Caki2 (cell line): ENCODE measurements around the gene MARCHF5. TPM values are rescaled to one million over a fixed set of nuclear protein-coding genes. Genes with fewer than 3 reads are reported as not detected.
"Not testable (repeated sequence)": the region's sequence is repeated elsewhere in the genome, so short reads cannot be mapped to it uniquely, and the experiment has no call there.

Experiments used
- DNase-seq: peaks from one replicate; pipeline ENCODE4 v3.0.0-alpha.2; 2015; ENCODE audit warnings: low read depth
- in situ Hi-C: cut with HindIII; loops from 2 replicates; pipeline ENCODE4 v1.10.0; 2016; ENCODE audit warnings: low sequenced_read_pairs, low pct_unique_long_range_greater_than_20kb, mixed read lengths
- total RNA-seq: library from RNA; depleted of rRNA; stranded (reverse); fragments of >200 nt; shearing (Covaris generic); gene quantifications from 2 replicates; pipeline ENCODE4 v1.2.3, GENCODE V29; 2014; ENCODE audit warnings: low replicate concordance; rRNA removed

MARCHF5 gene
- total RNA-seq, 1 experiment from 2014 or later, result 10.4 TPM

DNA sequence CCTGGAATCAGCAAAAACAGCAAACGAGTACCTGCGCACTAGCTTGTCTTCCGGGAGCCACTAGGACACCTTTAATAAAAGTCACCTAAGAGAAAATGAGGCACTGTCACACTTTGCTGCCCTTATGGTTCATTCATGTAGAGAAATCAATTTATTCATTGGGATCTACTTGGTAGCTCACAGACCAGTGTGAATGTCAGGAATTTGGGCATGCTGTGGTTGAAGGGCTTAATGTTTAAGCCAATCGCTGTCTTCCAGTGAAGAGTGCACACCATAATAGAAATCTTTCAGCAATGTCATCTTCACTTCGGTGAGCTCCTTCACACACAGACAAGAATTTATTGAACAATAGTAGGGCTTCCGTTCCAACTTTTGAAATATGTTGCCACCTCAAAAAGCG lies 65.1 kb downstream of the MARCHF5 start:
- DNase-seq, result no peak
- in situ Hi-C loops, result no loop called here

GRCh38 chr10:92363498-92363897 lies 72.5 kb downstream of the MARCHF5 start:
- DNase-seq, result no peak
- in situ Hi-C loops, result no loop called here

- in situ Hi-C loops, result no loop called here
These were observed 75.5 kb downstream of the MARCHF5 start for GRCh38 chr10:92366412-92367021.

GRCh38 chr10:92377962-92378361 lies 87.0 kb downstream of the MARCHF5 start:
- in situ Hi-C loops, result no loop called here
- DNase-seq, result no peak

More at GRCh38 chr10:92366412-92367021, 75.5 kb downstream of the MARCHF5 start:
- DNase-seq, result no peak

DNA sequence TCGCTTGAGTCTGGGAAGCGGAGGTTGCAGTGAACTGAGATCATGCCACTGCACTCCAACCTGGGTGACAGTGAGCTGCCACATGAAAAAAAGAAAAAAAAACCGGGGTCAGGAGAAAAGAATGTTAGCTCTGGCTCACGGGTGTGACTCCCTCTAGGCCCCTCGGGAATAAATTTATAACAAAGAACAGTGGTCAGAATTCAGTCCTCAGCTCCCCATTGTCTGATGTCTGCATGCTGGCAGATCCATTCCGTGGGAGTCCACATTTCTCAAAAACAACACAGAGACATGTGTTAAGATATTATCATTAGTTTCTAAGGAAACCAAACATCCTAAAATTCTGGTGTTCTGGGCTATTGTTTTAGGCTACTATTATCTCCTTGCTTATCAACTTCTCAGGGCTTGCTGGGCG lies 90.6 kb downstream of the MARCHF5 start:
- in situ Hi-C loops, result no loop called here
- no peak for DNase-seq

DNA sequence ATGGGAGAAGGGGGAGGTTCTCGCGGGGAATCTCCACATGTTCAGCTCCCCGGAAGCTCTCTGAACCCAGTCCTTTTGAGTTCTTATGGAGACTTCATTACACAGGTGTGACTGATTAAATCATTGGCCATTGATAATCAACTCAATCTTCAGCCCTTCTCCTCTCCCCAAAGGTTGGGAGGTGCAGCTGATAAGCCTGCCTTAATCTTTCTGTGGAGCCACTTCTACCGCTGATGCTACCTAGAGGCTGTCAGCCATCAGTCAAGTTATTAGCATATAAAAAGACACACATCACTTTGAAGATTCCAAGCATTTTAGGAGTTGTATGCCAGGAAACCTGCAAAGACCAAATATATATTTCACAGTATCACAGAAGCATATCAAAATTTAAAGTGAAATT lies 91.7 kb downstream of the MARCHF5 start:
- DNase-seq, result no peak
- in situ Hi-C loops, result no loop called here

GRCh38 chr10:92384741-92385140 lies 93.8 kb downstream of the MARCHF5 start:
- in situ Hi-C loops, result no loop called here
- no peak for DNase-seq

DNA sequence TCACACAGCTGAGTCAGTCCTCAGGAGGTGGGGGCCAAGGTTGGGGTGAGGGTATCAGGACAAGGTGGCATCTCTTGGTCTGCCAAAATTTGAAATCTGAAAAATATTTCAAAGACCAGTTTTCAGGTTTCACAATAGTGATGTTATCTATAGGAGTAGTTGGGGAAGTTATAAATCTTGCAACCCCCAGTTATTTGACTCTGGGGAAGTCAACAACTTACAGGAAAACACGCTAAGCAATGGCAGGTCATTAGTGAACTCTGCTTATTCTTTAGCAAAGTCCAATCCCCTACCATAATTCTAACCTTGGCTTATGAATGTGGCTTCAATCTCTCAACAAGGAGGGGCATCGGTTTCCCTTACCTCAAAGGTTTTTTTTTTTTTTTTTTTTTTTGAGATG lies 94.9 kb downstream of the MARCHF5 start:
- in situ Hi-C loops, result no loop called here

DNA sequence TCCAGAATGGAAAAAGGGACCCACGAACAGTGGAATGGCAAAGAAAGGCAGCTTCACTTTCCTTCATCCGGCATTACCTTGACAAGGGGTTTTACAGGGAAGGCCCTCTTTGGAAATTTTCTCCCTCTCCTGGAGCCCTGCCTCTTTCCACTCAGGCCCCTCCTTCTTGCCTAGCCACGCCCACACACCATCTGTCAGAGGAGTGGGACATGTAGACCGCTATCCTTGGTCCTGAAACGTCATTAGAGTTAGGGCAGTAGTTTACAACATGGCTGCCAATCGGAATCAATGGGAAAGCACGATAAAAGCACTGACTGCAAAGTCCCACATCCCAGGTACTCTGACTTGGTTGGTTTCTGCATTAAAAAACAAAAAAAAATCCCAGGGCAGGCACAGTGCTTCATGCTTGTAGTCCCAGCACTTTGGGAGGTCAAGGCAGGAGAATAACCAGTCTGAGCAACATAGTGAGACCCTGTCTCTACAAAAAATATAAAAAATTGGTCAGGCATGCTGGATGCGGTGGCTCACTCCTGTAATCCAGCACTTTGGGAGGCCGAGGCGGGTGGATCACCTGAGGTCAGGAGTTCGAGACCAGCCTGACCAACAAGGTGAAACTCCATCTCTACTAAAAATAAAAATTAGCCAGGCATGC lies 96.4 kb downstream of the MARCHF5 start:
- in situ Hi-C loops, result no loop called here
- DNase-seq, result peak; percentile 67

More for the DNA sequence above, 94.9 kb downstream of the MARCHF5 start:
- no peak for DNase-seq

- in situ Hi-C loops, DNase-seq: not testable (repeated sequence)
These were observed 102.2 kb downstream of the MARCHF5 start for GRCh38 chr10:92393173-92393572.

DNA sequence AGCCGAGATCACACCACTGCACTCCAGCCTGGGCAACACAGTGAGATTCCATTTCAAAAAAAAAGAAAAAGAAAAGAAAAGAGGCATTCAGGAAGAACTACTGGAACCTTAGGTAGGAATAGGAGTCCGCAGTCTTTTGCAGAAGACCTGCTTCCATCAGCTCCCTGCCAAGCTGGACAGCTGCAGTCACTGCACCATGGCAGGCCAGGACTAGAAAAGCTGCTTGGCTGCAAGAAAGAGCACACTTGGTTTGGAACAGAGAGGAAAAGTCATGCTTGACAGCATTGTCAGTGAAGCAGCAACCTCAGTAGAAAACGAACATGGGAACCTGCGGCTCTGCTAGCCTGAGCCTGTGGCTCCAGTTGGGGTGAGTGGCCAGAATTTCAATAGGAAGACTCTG lies 104.3 kb downstream of the MARCHF5 start:
- in situ Hi-C loops, result no loop called here
- DNase-seq, result no peak

GRCh38 chr10:92402234-92402633 lies 111.3 kb downstream of the MARCHF5 start:
- DNase-seq, in situ Hi-C loops: not testable (repeated sequence)

Other genes starting within 250 kb of the MARCHF5 start
- 0.09 and 0.20 TPM in 2 replicates for gene CPEB3, start 89 bp upstream of the MARCHF5 start, total RNA-seq